ENCODE data around the gene ATF6B.

The ATF6B gene

GRCh38 chr6:32079566-32080290 is 48.3 kb downstream of the ATF6B start:
- TF ChIP-seq, protein P1, sequence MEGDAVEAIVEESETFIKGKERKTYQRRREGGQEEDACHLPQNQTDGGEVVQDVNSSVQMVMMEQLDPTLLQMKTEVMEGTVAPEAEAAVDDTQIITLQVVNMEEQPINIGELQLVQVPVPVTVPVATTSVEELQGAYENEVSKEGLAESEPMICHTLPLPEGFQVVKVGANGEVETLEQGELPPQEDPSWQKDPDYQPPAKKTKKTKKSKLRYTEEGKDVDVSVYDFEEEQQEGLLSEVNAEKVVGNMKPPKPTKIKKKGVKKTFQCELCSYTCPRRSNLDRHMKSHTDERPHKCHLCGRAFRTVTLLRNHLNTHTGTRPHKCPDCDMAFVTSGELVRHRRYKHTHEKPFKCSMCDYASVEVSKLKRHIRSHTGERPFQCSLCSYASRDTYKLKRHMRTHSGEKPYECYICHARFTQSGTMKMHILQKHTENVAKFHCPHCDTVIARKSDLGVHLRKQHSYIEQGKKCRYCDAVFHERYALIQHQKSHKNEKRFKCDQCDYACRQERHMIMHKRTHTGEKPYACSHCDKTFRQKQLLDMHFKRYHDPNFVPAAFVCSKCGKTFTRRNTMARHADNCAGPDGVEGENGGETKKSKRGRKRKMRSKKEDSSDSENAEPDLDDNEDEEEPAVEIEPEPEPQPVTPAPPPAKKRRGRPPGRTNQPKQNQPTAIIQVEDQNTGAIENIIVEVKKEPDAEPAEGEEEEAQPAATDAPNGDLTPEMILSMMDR (IDR thresholded peaks at IDR 0.05; ENCODE audit: insufficient read depth, missing control alignments): no peak
- FAIRE-seq (no peak), DNase-seq (ENCODE audit: insufficient read length, low spot score) (no peak)

- DNase-seq (ENCODE audit: insufficient read length, low spot score) (no peak), FAIRE-seq (no peak)
- TF ChIP-seq, protein P1 (IDR thresholded peaks at IDR 0.05; ENCODE audit: insufficient read depth, missing control alignments): no peak
These were observed 51.7 kb downstream of the ATF6B start for GRCh38 chr6:32076321-32076809.

DNA sequence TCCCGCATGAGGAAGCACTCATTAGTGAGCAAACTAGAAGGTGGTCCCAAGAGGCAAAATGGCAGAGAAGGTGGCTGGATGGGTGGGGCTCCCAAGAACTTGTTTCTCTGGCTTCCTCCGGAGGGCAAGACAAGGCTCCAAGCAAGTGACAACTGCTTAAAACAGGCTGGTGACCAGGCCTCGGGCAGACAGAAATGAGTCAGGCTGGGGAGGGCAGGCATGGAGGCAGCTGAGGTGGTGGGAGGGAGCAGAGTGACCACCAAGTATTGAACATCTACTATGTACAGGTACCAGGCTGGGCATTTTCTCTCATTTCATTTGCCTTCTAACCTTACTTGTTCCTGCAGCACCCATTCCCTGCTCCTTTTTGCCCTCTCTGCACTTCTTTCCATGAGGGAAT is 52.3 kb downstream of the ATF6B start:
- TF ChIP-seq, protein P1 (IDR thresholded peaks at IDR 0.05; ENCODE audit: insufficient read depth, missing control alignments): no peak
- DNase-seq (ENCODE audit: insufficient read length, low spot score) (no peak), FAIRE-seq (no peak)

DNA sequence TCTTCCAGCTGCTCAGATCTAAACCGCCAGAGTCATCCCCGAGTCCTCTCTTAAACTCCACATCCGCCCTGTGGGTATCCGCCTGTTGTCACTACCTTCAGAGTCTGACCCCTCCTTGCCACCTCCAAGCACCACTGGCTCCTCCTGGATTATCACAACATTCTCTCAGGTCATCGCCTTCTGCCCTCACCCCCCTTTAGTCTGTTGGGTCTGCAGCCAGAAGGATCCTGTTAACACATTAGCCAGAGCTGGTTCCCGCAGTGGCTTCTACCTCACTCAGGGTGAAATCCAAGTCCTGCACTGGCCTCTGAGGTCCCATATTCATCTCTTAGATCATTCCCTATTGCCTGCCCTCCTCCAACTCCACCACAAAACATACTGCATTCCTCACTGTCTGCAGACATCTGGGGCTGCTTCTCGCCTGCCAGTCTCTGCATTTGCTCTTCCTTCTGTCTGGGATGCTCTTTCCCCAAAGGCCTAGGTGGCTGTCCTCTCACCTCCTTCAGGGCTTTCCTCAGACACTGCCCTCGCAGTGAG is 53.0 kb downstream of the ATF6B start:
- no peak for FAIRE-seq
- TF ChIP-seq, protein P1 (IDR thresholded peaks at IDR 0.05; ENCODE audit: insufficient read depth, missing control alignments): no peak
- DNase-seq (ENCODE audit: insufficient read length, low spot score): no peak

DNA sequence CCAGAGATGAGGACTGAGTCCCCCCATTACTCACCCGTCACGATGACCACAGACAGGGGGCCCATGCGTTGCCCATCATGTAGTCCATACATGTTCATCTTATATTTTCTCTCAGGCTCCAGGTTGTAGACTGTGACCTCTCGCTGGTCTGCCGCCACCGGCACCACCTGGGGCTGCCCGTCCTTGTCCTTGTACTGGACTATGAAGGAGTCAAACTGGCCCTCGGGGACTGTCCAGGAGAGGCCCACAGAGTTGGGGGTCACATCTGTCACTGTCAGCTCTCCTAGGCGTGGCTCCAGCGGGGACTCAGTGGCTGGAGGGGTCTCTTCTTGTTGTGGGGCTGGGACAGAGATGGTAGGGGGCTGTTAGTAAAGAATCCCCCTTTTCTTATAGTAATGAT is 54.4 kb downstream of the ATF6B start:
- DNase-seq (ENCODE audit: insufficient read length, low spot score): no peak
- no peak for FAIRE-seq
- TF ChIP-seq, protein P1 (IDR thresholded peaks at IDR 0.05; ENCODE audit: insufficient read depth, missing control alignments): no peak

GRCh38 chr6:32073101-32073500 is 54.9 kb downstream of the ATF6B start:
- TF ChIP-seq, protein P1 (IDR thresholded peaks at IDR 0.05; ENCODE audit: insufficient read depth, missing control alignments): no peak
- no peak for DNase-seq (ENCODE audit: insufficient read length, low spot score)
- no peak for FAIRE-seq

Data from D721Med (cell line).